HG03159 (cell line): ENCODE results near the gene USP32.

Experiments used
- ATAC-seq: cut with Tn5 transposase; IDR thresholded peaks from one replicate; pipeline ENCODE4 v1.9.1; 2021; ENCODE audit warnings: mild to moderate bottlenecking, moderate library complexity; ENCODE audit not compliant: unreplicated experiment

The USP32 gene

DNA sequence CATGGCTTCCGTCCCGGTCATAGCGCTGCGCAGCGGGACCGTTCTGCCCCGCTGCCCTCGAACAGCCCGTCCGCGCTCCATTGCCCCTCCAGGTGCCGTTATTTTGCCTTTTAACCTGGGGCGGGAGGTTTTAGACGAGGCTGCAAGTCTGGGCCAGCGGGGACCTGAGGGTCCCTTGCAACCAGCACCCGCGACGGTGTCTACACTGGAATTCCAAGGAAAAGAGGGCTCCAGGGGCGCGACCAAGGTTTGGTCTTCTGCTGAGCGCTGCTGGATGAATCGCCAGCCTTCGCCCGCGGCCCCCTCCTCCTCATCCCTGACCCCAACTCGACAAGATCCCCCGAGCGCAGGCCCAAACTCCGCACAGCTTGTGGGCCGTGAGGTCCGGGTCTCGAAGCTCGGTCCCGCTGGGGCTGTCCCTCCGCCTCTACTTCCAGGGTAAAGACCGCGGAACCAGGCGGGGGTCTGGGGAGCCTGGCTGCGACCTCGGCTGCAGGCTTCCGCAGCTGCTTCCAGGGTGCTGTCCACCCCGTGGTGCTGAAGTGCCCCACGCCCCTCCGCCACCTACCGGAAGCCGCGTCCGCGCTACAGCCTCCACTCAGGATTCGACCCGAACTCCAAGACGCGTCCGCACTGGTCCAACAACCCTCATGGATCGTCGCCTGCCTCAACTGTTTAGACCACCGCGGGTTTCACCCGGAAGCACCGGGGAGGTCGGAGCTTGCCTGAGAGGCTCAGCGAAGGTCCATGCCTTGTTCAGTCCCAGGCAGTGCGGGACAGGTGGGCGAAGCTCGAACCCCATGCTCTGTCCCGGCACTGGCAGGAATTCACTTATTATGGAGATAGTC lies 252.3 kb downstream of the USP32 start:
- ATAC-seq: no peak

DNA sequence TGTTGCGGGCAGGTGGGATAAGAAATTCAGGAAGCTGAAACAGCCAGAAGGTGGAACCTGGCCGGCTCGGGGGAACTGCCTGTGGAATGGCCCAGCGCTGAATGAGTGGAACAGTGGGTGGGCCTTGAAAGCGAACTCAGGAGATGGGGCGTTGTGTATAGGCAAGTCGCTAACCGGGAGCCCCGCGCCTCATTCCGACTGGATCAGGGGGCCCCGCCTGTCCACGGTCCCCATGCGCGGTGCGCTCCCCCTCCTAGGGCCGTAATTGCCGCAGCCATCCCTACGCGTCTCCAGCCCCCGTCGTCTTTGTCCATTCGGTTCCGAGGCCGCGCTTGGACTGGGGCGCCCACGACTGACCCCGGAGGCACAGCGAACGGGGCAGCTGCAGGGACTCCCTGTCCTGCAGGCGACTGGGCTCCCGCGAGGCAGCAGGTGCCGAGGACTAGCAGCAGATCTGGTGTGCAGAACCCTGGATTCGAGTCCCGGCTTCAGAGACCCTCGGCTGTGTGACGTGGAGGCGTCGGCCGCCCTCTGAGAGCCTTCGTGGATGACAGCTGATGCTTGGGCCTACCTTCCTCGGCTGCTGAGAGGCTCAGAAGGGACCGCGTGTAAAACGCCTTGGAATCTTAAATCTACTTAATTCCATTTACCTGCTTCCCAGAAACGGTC lies 253.0 kb downstream of the USP32 start:
- ATAC-seq: no peak

DNA sequence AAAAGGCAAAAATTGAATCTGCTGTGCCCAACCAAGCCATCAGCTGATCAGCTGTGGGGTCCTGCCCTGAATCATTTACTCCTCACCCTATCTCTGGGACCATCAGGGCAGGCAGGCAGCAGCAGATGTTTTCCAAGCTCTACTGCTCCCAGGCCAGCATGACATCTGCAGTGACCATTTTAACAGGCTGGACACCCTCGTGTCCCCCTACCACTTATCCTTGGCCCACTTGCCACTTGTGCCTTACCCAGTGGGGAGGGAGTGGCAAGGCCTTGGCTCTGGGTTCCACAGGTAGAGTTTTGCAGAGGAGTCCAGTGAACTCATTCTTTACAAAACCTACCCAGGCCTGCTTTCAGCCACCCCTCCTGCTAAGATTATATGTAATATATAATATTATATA lies 254.2 kb downstream of the USP32 start:
- no peak for ATAC-seq

DNA sequence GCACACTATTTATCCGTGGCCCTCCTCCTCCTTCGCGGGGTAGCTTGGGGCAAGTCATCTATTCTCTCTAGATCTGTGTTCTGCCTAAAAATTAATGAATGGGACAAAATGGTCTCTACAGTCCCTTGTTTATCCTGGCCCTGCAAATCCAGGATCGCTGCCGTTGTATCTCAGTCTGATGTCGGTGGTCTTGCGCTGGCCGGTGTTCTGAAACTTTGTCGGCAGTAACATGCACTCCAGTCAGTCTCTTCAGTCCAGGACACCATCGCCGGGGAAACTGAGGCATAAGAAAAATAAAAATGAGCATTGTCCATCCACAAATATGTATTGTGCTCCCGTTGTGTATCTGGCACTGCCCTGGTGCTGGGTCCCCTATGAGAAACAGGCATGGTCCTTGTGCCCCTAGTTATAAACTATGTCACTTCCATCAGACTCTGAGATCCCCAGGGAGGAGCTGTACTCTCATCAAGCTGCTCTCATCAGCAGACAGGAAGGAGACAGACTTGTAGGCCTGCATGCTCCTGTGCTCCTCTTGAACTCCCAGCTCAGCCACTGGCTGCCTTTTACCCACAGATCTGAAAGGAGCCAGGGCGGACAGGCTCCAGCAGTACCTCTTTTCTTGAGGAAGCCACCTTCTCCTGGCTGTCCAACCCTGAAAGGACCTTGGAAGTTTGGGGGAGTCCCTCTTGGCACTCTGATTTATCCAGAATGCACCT lies 255.8 kb downstream of the USP32 start:
- no peak for ATAC-seq

DNA sequence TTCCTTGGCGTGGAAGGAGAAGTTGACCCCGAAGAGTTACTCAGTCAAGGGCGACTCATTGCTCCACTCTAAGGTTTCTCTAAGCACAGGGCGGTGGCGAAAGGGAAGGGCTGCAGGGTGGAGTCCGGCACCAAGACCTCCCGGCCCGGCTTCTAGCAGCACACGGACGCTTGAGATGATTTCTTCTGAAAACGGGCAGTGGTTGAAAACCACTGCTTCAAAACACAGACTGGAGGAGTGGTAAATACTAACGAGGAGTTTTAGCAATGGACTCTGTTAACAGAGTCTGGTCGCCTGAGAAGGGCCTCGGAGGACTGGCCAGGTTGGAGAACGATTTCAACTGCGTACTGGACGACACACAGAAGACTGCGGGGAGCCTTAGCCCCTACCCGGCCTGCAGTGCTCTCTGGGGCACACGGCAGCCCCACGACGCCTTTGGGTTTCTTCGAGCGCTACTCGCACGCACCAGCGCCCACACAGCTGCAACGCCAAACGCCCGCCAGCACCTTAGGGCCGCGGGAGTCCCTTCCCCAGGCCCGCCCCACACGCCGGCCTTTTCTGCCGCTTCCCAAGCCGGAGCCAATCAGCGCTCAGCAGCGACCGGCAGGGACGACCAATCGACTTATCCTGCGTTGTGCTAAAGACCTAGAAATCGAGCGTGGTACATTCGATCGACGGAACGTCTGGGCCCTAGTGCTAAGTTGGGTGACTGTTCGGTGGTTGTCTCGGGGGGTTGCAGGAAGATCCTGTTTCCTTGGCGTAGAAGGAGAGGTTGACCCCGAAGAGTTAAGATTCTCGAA lies 256.6 kb downstream of the USP32 start:
- ATAC-seq: peak; percentile 87

DNA sequence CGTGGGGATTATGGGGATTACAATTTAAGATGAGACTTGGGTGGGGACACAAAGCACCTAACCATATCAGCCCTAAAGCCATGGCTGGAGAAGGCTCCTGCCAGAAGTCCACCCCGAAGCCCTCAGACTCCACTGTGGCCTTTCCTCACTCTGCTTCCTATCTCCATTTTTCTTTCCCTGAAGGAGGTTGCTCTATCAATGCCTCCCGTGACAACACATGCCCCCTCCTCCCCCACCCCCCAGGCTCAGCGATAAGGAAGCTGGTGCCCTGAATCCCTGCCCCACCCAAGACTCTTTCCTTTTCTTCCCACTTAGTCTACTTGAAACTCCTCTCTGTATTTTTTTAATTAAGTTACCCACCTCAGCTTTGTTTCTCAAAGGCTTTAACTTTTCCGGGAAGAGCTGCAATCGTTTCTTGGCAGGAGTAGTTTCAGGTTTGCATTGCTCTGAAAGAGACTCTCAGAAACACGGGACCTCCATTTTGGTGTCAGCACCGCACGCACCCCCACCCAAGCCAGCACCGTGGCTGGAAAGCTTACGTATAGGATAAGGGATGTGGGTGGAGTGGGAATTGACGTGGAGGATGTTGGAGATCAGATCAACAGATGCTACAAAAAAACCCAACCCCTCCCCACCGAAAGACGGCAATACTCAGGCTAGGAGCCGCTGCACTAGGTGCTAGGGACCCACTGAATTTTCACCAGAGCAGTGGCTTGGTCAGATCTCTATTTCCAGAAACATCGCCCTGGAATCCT lies 257.4 kb downstream of the USP32 start:
- no peak for ATAC-seq

DNA sequence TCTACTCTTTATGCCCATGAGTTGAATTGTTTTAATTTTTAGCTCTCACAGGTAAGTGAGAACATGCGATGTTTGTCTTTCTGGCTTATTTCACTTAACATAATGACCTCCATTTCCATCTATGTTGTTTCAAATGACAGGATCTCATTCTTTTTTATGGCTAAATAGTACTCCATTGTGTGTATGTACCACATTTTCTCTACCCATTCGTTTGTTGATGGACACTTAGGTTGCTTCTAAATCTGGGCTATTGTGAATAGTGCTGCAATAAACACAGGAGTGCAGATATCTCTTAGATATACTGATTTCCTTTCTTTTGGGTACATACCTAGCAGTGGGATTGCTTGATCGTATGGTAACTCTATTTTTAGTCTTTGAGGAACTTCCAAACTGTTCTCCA lies 261.5 kb downstream of the USP32 start:
- no peak for ATAC-seq

DNA sequence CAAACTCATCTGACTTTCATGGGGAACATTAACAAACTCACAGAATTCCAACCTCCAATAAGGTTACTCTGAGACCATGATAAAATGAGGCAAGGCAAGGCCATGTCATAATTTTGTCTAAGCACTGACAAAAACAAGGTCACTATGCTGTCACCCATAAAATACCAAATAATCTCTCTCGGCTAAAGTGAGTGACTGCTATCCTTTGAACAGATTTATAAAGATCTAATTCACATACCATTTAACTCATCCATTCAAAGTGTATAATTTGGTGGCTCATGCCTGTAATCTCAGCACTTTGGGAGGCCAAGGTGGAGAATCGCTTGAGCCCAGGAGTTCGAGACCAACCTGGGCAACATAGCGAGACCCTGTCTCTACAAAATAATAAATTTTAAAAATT lies 262.8 kb downstream of the USP32 start:
- ATAC-seq: no peak
